ENCODE measurements around the gene KLF5.
A peak's percentile ranks its signal among the peaks of the same experiment; 100 is the strongest.

The KLF5 gene

GRCh38 chr13:73090116-73090822 lies 31.5 kb downstream of the KLF5 start (continued):
- TF ChIP-seq ZEB2 (tag by site-specific recombination; IDR thresholded peaks at IDR 0.05) (peak; percentile 74), ZNF114 (tag by site-specific recombination; IDR thresholded peaks at IDR 0.05) (no peak), ZNF155 (tag by site-specific recombination; IDR thresholded peaks at IDR 0.05) (no peak), ZBTB48 (tag by site-specific recombination; IDR thresholded peaks at IDR 0.05) (no peak), ZNF184 (tag by site-specific recombination; IDR thresholded peaks at IDR 0.05) (peak; percentile 79), HIC1 (tag by site-specific recombination; IDR thresholded peaks at IDR 0.05) (peak; percentile 78), ZNF24 (tag by site-specific recombination; IDR thresholded peaks at IDR 0.05) (no peak), ZBTB17 (tag by site-specific recombination; IDR thresholded peaks at IDR 0.05) (peak; percentile 46; the same call in 1 of the 2 replicates)

GRCh38 chr13:73090823-73091187 lies 32.0 kb downstream of the KLF5 start:
- ChIA-PET POLR2A (no interaction called here), CTCF (no interaction called here)
- Histone ChIP-seq H3K9me3 (ENCODE audit: control insufficient read depth, insufficient read depth, low read depth, low read length) (no peaks in the 10 kb centered on the region), H3K27ac (ENCODE audit: extremely low read depth, low read depth, low read length) (no peak overlapping the region), H3K36me3 (ENCODE audit: control insufficient read depth in 2 of 2, insufficient read depth in 1 of 2, low read length in 2 of 2) (no peaks in the 10 kb centered on the region), H3K4me3 (ENCODE audit: low read depth, low read length) (no peak overlapping the region), H3K4me1 (ENCODE audit: control insufficient read depth, insufficient read depth, low read length) (no peaks in the 10 kb centered on the region)
- TF ChIP-seq ZNF629 (tag by site-specific recombination; IDR thresholded peaks at IDR 0.05): 0 out of 2 replicates have a peak, but pooled peaks have one; percentile 2
- TF ChIP-seq ZNF184 (tag by site-specific recombination; IDR thresholded peaks at IDR 0.05): no peak
- TF ChIP-seq SP7 (tag by site-specific recombination; IDR thresholded peaks at IDR 0.05): 0 out of 2 replicates have a peak, but pooled peaks have one; percentile 7

- ChIA-PET POLR2A (no interaction called here), CTCF (no interaction called here)
- Histone ChIP-seq H3K36me3 (ENCODE audit: control insufficient read depth in 2 of 2, insufficient read depth in 1 of 2, low read length in 2 of 2) (no peaks in the 10 kb centered on the region), H3K4me1 (ENCODE audit: control insufficient read depth, insufficient read depth, low read length) (no peaks in the 10 kb centered on the region), H3K9me3 (ENCODE audit: control insufficient read depth, insufficient read depth, low read depth, low read length) (no peaks in the 10 kb centered on the region), H3K4me3 (ENCODE audit: low read depth, low read length) (no peak overlapping the region), H3K27ac (ENCODE audit: extremely low read depth, low read depth, low read length) (no peak overlapping the region)
- TF ChIP-seq ZNF580 (tag by site-specific recombination; IDR thresholded peaks at IDR 0.05) (no peak), ZBTB11 (tag by site-specific recombination; conservative IDR thresholded peaks at IDR 0.05; ENCODE audit: low read depth) (no peak), ZNF501 (tag by site-specific recombination; IDR thresholded peaks at IDR 0.05) (no peak), ZSCAN23 (tag by site-specific recombination; IDR thresholded peaks at IDR 0.05) (no peak), ZNF571 (tag by site-specific recombination; IDR thresholded peaks at IDR 0.05) (no peak), ZBTB26 (tag by site-specific recombination; optimal IDR thresholded peaks at IDR 0.05) (no peak), HOXC10 (CRISPR knock-in tag; IDR thresholded peaks at IDR 0.05) (no peak), ZNF449 (tag by site-specific recombination; IDR thresholded peaks at IDR 0.05) (no peak), ZNF350 (tag by site-specific recombination; IDR thresholded peaks at IDR 0.05) (no peak), ZNF777 (tag by site-specific recombination; IDR thresholded peaks at IDR 0.05; ENCODE audit: borderline replicate concordance) (no peak), ZNF121 (tag by site-specific recombination; IDR thresholded peaks at IDR 0.05) (no peak), KLF17 (tag by site-specific recombination; IDR thresholded peaks at IDR 0.05) (no peak), HOXD13 (CRISPR knock-in tag; IDR thresholded peaks at IDR 0.05; ENCODE audit: borderline replicate concordance) (no peak), KLF8 (tag by site-specific recombination; IDR thresholded peaks at IDR 0.05) (no peak)
Observed at GRCh38 chr13:73092829-73093228, 34.0 kb downstream of the KLF5 start.
